ENCODE data around the gene ASB3.

- TF ChIP-seq CTCF (IDR thresholded peaks at IDR 0.05) = no peak
- TF ChIP-seq POLR2A (IDR thresholded peaks at IDR 0.05) = no peak
These were observed 15.9 kb upstream of the ASB3 start for GRCh38 chr2:53802617-53803151.

Measured in adrenal gland (tissue), 5 donors.